ENCODE measurements around the gene SLC35F3.

The SLC35F3 gene

GRCh38 chr1:234014208-234014607, 109.7 kb downstream of the SLC35F3 start:
- TF ChIP-seq TAF1 (IDR thresholded peaks at IDR 0.05; ENCODE audit: borderline replicate concordance, insufficient read depth, low read length) (no peak), REST (IDR thresholded peaks at IDR 0.05; ENCODE audit: insufficient read depth in 1 of 2, low read depth in 2 of 2, low read length in 2 of 2) (no peak), FOXP2 (optimal IDR thresholded peaks at IDR 0.05; ENCODE audit: borderline replicate concordance, extremely low read depth, extremely low read length, insufficient read depth) (no peak), POLR2AphosphoS5 (IDR thresholded peaks at IDR 0.05; ENCODE audit: low read depth, low read length) (no peak), SIN3A (IDR thresholded peaks at IDR 0.05; ENCODE audit: borderline replicate concordance, insufficient read depth, low read length) (no peak)

GRCh38 chr1:234018816-234019215, 114.3 kb downstream of the SLC35F3 start:
- TF ChIP-seq SIN3A (IDR thresholded peaks at IDR 0.05; ENCODE audit: borderline replicate concordance, insufficient read depth, low read length) (no peak), TAF1 (IDR thresholded peaks at IDR 0.05; ENCODE audit: borderline replicate concordance, insufficient read depth, low read length) (no peak), FOXP2 (optimal IDR thresholded peaks at IDR 0.05; ENCODE audit: borderline replicate concordance, extremely low read depth, extremely low read length, insufficient read depth) (no peak), POLR2AphosphoS5 (IDR thresholded peaks at IDR 0.05; ENCODE audit: low read depth, low read length) (no peak), REST (IDR thresholded peaks at IDR 0.05; ENCODE audit: insufficient read depth in 1 of 2, low read depth in 2 of 2, low read length in 2 of 2) (no peak)

GRCh38 chr1:234019387-234019786, 114.9 kb downstream of the SLC35F3 start:
- TF ChIP-seq TAF1 (IDR thresholded peaks at IDR 0.05; ENCODE audit: borderline replicate concordance, insufficient read depth, low read length) = no peak
- no peak for TF ChIP-seq SIN3A (IDR thresholded peaks at IDR 0.05; ENCODE audit: borderline replicate concordance, insufficient read depth, low read length)
- no peak for TF ChIP-seq REST (IDR thresholded peaks at IDR 0.05; ENCODE audit: insufficient read depth in 1 of 2, low read depth in 2 of 2, low read length in 2 of 2)
- no peak for TF ChIP-seq FOXP2 (optimal IDR thresholded peaks at IDR 0.05; ENCODE audit: borderline replicate concordance, extremely low read depth, extremely low read length, insufficient read depth)
- TF ChIP-seq POLR2AphosphoS5 (IDR thresholded peaks at IDR 0.05; ENCODE audit: low read depth, low read length) = no peak

GRCh38 chr1:234022302-234022701, 117.8 kb downstream of the SLC35F3 start:
- TF ChIP-seq TAF1 (IDR thresholded peaks at IDR 0.05; ENCODE audit: borderline replicate concordance, insufficient read depth, low read length) (no peak), REST (IDR thresholded peaks at IDR 0.05; ENCODE audit: insufficient read depth in 1 of 2, low read depth in 2 of 2, low read length in 2 of 2) (no peak), POLR2AphosphoS5 (IDR thresholded peaks at IDR 0.05; ENCODE audit: low read depth, low read length) (no peak), FOXP2 (optimal IDR thresholded peaks at IDR 0.05; ENCODE audit: borderline replicate concordance, extremely low read depth, extremely low read length, insufficient read depth) (no peak), SIN3A (IDR thresholded peaks at IDR 0.05; ENCODE audit: borderline replicate concordance, insufficient read depth, low read length) (no peak)

GRCh38 chr1:234039603-234040002, 135.1 kb downstream of the SLC35F3 start:
- TF ChIP-seq POLR2AphosphoS5 (IDR thresholded peaks at IDR 0.05; ENCODE audit: low read depth, low read length) (no peak), FOXP2 (optimal IDR thresholded peaks at IDR 0.05; ENCODE audit: borderline replicate concordance, extremely low read depth, extremely low read length, insufficient read depth) (no peak), REST (IDR thresholded peaks at IDR 0.05; ENCODE audit: insufficient read depth in 1 of 2, low read depth in 2 of 2, low read length in 2 of 2) (no peak), SIN3A (IDR thresholded peaks at IDR 0.05; ENCODE audit: borderline replicate concordance, insufficient read depth, low read length) (no peak), TAF1 (IDR thresholded peaks at IDR 0.05; ENCODE audit: borderline replicate concordance, insufficient read depth, low read length) (no peak)

Measured in PFSK-1 (cell line).